Fibroblast of lung (primary cell): Measurements from ENCODE around the gene SPHK1. TPM values are rescaled to one million over a fixed set of nuclear protein-coding genes. Genes with fewer than 3 reads are reported as not detected.

ENCODE experiments used
- DNase-seq, 2 donors: peaks; one replicate each; pipeline versions ENCODE4 v3.0.0 to v3.0.0-alpha.2; 2010; ENCODE audit warnings: low read depth in 2 of 2
- H2AFZ ChIP-seq: 2 replicates; pipeline ENCODE4 v1.5.1; 2012; ENCODE audit warnings: low read length, control low read depth, inconsistent platforms
- H3K27ac ChIP-seq: 2 replicates; pipeline ENCODE4 v1.5.1; 2011; ENCODE audit warnings: low read length, control low read depth; ENCODE audit not compliant: insufficient read depth
- H3K27me3 ChIP-seq: 2 replicates; pipeline ENCODE4 v1.5.1; 2011; ENCODE audit warnings: mild to moderate bottlenecking, low read length; ENCODE audit not compliant: control insufficient read depth, insufficient read depth
- H3K36me3 ChIP-seq: 2 replicates; pipeline ENCODE4 v1.5.1; 2011; ENCODE audit warnings: low read length; ENCODE audit not compliant: control insufficient read depth, insufficient read depth
- H3K4me1 ChIP-seq: 2 replicates; pipeline ENCODE4 v1.5.1; 2011; ENCODE audit warnings: low read length; ENCODE audit not compliant: control insufficient read depth, insufficient read depth; ENCODE audit errors: extremely low read depth
- H3K4me2 ChIP-seq: 2 replicates; pipeline ENCODE4 v1.5.1; 2011; ENCODE audit warnings: low read length, control low read depth; ENCODE audit not compliant: insufficient read depth; ENCODE audit errors: extremely low read depth
- H3K4me3 ChIP-seq, 4 experiments: fragments of 200-600 bp in 1 of 4; sonication (generic) in 1 of 4; replicated peaks in 1 of 4; 2 replicates each; pipeline ENCODE4 v1.5.1; 2011 to 2016; ENCODE audit warnings: low read length in 4 of 4, low read depth in 3 of 4, mild to moderate bottlenecking in 3 of 4, control low read depth in 2 of 4, inconsistent platforms in 1 of 4, mixed read lengths in 1 of 4; ENCODE audit not compliant: insufficient read depth in 1 of 4; ENCODE audit errors: control extremely low read depth in 1 of 4
- H3K79me2 ChIP-seq: 2 replicates; pipeline ENCODE4 v1.5.1; 2012; ENCODE audit warnings: mild to moderate bottlenecking, low read length, inconsistent platforms; ENCODE audit not compliant: control insufficient read depth, insufficient read depth
- H3K9ac ChIP-seq: 2 replicates; pipeline ENCODE4 v1.5.1; 2011; ENCODE audit warnings: mild to moderate bottlenecking, low read length, control low read depth; ENCODE audit not compliant: insufficient read depth
- H3K9me3 ChIP-seq: 2 replicates; pipeline ENCODE4 v1.5.1; 2012; ENCODE audit warnings: low read depth, low read length; ENCODE audit not compliant: control insufficient read depth, insufficient read depth
- H4K20me1 ChIP-seq: 2 replicates; pipeline ENCODE4 v1.5.1; 2011; ENCODE audit warnings: low read length; ENCODE audit not compliant: control insufficient read depth, insufficient read depth; ENCODE audit errors: extremely low read depth
- EZH2 ChIP-seq: IDR thresholded peaks from 2 replicates; pipeline ENCODE4 v1.5.1; 2012; ENCODE audit warnings: low read length, control low read depth, mild to moderate bottlenecking; ENCODE audit errors: missing control alignments
- polyA plus RNA-seq, 2 donors: library from polyadenylated mRNA; depleted of rRNA in 1 of 2; stranded (reverse) in 1 of 2; unstranded in 1 of 2; fragments of >200 nt; gene quantifications; 2 replicates each; pipeline ENCODE4 v1.2.1, GENCODE V29; 2011 to 2012; ENCODE audit warnings: missing spikeins in 1 of 2
- total RNA-seq: library from RNA; depleted of rRNA; stranded (reverse); fragments of >200 nt; gene quantifications from 2 replicates; pipeline ENCODE4 v1.2.1, GENCODE V29; 2014
- TF ChIP-seq, protein P1 (sequence below), 2 donors: IDR thresholded peaks in 1 of 2; conservative IDR thresholded peaks in 1 of 2; 1 replicate in 1 of 2; 2 replicates in 1 of 2; pipeline ENCODE4 v1.5.1; 2011 to 2012; ENCODE audit warnings: low read length in 2 of 2, control low read depth in 1 of 2, inconsistent platforms in 1 of 2, low read depth in 1 of 2, mild to moderate bottlenecking in 1 of 2

The SPHK1 gene
- total and polyA plus RNA-seq, 2 donors (not counting 1 experiment from before 2014, with no cell fraction given) = 5.0 to 9.4 TPM

DNA sequence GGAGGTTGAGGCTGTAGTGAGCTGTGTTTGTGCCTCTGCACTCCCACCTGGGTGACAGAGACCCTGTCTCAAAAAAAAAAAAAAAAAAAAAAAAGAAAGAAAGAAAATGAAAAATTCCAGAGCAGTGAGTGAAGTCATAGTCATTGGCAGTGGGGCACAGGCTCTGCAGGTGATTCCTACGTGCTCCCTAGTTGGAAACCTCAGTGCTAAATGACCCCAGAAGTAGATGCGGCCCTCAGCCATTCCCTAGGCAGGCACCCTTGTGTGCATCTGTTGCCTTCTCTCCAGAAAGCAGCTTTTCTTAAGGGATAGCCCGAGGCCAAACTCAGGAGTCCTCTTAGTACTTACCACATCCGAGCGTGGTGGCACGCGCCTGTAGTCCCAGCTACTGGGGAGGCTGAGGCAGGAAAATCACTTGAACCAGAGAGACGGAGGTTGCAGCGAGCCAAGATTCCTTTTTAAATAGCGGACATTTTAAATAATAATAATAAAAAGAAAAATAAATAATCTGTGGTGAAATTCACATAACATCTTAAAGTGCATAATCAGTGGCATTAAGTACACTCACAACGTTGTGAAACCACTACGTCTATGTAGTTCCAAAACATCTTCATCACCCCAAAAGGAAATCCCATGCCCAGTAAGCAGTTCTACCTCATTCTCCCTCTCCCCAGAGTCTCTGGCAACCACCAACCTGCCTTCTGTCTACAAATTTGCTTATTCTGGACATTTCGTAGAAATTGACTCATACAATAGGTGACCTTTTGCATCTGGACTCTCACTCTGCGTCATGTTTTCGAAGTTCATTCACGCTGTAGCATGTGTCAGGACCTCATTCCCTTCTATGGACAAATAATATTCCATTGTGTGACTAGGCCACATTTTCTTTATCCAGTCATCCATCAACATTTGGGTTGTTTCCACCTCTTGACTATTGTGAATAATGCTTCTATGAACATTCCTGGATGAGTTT lies 12.5 kb upstream of the SPHK1 start:
- Histone ChIP-seq H3K4me1 (peaks cover 19% of the 10 kb centered on the region), H3K4me3 (no peak overlapping the region), H3K27ac (peak overlapping the region; percentile 92), H3K4me2 (peak overlapping the region; percentile 8), H2AFZ (no peak overlapping the region), H3K36me3 (no peaks in the 10 kb centered on the region), H3K27me3 (no peaks in the 10 kb centered on the region), H3K9ac (peak overlapping the region; percentile 20), H4K20me1 (no peaks in the 10 kb centered on the region), H3K9me3 (no peaks in the 10 kb centered on the region), H3K79me2 (no peaks in the 10 kb centered on the region)
- peak; percentile 98 to 100 for DNase-seq
- TF ChIP-seq, protein P1, sequence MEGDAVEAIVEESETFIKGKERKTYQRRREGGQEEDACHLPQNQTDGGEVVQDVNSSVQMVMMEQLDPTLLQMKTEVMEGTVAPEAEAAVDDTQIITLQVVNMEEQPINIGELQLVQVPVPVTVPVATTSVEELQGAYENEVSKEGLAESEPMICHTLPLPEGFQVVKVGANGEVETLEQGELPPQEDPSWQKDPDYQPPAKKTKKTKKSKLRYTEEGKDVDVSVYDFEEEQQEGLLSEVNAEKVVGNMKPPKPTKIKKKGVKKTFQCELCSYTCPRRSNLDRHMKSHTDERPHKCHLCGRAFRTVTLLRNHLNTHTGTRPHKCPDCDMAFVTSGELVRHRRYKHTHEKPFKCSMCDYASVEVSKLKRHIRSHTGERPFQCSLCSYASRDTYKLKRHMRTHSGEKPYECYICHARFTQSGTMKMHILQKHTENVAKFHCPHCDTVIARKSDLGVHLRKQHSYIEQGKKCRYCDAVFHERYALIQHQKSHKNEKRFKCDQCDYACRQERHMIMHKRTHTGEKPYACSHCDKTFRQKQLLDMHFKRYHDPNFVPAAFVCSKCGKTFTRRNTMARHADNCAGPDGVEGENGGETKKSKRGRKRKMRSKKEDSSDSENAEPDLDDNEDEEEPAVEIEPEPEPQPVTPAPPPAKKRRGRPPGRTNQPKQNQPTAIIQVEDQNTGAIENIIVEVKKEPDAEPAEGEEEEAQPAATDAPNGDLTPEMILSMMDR (conservative IDR thresholded peaks at IDR 0.05 in 1 of 2, IDR thresholded peaks at IDR 0.05 in 1 of 2; ENCODE audit: low read depth in 1 of 2, low read length in 2 of 2) = no peak
- TF ChIP-seq EZH2 = no peak

DNA sequence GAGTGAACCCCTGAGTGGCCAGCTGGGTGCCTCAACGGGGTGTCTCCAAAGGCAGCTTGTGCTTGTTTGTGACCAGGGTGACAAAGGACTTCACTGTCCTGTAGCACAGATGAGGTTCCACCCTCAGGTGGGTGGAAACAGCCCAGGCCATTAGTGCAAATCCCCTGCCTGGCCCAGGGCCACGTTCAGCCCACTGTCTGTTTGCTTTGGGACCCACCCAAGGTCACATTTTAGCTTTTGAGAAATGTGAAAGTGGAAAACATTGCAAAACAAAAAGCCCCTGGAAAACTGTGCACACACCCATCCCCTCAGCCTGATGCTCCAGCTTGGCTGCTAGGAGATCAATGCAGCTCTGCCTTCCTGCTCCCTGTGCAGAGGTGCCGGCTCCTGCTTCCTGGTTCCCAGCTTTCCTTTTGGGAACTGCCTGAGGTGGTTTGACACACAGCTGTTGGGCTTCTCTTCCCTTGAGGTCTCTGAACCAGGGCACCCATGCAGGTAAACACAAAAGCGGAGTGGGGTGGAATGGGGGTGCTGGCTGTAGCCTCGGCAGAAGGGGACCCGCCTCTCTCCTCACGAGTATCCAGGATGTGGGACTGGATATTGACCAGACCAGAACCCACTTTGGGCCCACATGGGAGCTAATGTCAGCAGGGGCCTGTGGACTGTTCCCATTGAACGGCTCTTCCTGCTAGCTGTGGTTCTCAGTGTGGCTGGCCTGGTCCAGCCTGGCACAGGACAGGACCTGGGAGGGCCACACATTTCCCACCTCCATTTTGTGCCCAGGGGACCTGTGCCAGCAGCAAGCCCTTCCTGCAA lies 7.9 kb upstream of the SPHK1 start:
- Histone ChIP-seq H3K9ac (no peak overlapping the region), H3K9me3 (no peaks in the 10 kb centered on the region), H4K20me1 (no peaks in the 10 kb centered on the region), H2AFZ (no peak overlapping the region), H3K36me3 (no peaks in the 10 kb centered on the region), H3K27me3 (no peaks in the 10 kb centered on the region), H3K4me1 (peaks cover 6% of the 10 kb centered on the region), H3K79me2 (no peaks in the 10 kb centered on the region), H3K4me2 (no peak overlapping the region), H3K27ac (no peak overlapping the region), H3K4me3 (no peak overlapping the region)
- TF ChIP-seq EZH2 = no peak
- TF ChIP-seq, protein P1 (conservative IDR thresholded peaks at IDR 0.05 in 1 of 2, IDR thresholded peaks at IDR 0.05 in 1 of 2; ENCODE audit: low read depth in 1 of 2, low read length in 2 of 2) = no peak
- DNase-seq = peak in 1 of 2 donors; percentile 32
